Activated CD4-positive, CD25-positive, alpha-beta regulatory T cell treated with anti-CD3 and anti-CD28 coated beads, Interleukin-2, amount 50 U/mL, for 16 hours (primary cell): ENCODE results near the gene NLRP9.

Experiments used
- DNase-seq: peaks from one replicate; pipeline ENCODE4 v3.0.0-alpha.2; 2020; ENCODE audit warnings: low read depth, low spot score

NLRP9 gene

DNA sequence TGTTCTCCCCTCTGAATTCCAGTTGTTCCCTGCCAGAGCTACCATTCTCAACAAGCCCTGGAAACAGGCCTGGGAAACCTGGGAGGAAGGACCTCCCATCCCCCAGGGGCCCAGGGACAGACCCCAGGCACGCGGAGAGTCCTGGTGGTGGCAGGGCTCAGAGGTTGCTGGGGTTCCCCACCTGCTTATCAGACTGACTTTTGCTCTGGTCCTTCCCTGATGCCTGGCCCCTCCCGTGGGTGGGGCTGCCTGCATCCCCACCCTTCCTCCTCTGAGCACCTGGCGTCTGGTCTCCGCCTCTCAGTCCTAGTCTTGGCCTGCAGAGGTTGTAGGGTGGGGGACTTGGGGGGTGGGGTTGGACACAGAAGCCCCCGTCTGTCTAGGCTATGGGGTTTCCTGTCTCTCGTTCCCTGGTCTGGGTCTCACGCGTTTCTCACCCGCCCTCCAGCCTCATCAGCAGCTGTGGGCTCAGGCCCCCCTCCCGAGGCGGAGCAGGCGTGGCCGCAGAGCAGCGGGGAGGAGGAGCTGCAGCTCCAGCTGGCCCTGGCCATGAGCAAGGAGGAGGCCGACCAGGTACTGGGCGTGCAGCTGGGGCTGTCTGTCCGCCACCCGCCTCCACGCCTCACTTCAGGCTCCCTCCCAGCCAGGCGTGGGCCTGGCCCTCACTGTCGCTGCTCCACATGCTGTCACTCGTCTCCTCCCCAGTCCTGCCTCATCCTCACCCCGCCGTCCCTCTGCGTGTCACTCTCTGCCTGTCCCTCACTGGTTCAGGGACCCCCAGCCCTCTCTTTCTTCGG lies 49.6 kb downstream of the NLRP9 start:
- no peak for DNase-seq

- DNase-seq, result no peak
These were observed 50.7 kb downstream of the NLRP9 start for GRCh38 chr19:55687281-55688201.

DNA sequence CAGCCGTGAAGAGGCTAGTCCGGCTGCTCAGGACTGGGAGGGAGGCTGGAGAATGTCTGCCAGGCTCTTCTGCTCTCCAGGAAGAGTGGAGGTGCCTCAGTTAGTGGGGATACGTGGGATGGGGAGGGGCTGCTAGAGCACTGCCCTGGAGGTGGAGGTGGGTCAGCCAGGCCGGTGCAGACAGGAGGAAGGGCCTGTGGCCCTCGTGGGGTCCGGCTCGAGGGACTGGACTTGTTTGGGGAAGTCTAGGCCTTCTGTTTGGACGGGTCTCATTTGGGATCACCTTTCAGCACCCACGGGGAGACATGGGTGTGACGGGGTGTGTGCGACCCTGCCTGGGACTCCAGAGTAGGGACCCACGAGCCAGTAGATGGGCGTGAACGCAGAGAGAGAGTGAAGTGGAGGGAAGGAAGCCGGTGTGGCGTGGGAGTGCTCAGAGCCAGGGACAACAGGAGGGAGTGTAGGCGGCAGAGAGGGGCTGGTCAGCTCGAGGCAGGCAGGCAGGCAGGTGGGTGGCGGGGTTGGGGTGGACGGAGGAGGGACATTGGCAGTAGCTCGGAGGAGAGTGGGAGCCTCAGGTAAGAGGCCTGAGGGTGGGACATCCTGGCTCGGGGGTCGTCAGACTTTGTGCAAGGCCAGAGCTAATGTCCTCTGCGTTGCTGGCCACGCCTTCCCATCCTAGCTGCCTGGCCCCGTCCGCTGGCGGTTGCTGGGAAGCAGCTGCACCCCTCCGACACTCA lies 51.7 kb downstream of the NLRP9 start:
- DNase-seq, result no peak

DNA sequence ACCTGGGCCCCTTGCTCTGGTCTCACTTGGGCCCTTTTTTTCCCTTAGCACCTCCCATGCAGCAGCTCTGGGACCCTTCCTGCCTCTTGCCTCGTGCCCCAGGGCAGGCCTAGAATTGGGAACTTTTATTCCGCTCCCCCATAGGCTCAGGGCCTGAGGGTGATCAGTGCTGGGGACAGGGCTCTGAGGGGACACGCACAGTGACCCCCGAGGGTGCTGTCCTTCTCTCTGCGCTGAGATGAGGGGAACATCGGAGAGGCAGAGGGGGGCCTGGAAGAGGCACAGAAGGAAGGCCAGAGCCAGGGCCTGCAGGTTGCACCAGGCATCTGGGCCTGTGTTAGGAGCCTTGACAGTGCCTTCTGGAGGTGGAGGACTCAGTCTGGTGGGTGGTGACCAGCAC lies 52.4 kb downstream of the NLRP9 start:
- no peak for DNase-seq

DNA sequence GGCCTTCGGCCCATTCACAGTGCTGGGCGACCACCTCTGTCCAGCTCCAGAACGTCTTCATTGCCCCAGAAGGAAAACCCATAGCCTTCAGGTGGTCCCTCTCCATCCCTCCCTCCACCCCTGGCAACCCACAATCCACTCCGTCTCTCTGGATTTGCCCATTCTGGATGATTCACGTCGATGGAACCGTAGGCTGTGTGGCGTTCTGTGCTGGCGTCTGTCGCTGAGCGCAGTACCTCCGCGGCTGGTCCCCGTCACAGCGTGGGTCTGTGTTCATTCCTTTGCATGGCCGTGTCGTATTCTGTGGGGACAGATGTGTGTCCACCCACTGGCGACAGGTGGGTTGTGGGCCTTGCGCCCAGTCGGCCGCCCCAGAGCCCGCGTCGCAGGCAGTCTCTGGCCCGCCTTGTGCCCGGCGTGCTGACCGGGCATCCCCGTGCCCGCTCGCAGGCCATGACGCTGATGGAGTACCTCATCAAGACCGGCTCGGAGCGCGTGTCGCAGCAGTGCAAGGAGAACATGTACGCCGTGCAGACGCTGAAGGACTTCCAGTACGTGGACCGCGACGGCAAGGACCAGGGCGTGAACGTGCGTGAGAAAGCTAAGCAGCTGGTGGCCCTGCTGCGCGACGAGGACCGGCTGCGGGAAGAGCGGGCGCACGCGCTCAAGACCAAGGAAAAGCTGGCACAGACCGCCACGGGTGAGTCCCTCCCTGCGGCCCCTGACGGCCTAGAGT lies 53.1 kb downstream of the NLRP9 start:
- DNase-seq, result no peak

DNA sequence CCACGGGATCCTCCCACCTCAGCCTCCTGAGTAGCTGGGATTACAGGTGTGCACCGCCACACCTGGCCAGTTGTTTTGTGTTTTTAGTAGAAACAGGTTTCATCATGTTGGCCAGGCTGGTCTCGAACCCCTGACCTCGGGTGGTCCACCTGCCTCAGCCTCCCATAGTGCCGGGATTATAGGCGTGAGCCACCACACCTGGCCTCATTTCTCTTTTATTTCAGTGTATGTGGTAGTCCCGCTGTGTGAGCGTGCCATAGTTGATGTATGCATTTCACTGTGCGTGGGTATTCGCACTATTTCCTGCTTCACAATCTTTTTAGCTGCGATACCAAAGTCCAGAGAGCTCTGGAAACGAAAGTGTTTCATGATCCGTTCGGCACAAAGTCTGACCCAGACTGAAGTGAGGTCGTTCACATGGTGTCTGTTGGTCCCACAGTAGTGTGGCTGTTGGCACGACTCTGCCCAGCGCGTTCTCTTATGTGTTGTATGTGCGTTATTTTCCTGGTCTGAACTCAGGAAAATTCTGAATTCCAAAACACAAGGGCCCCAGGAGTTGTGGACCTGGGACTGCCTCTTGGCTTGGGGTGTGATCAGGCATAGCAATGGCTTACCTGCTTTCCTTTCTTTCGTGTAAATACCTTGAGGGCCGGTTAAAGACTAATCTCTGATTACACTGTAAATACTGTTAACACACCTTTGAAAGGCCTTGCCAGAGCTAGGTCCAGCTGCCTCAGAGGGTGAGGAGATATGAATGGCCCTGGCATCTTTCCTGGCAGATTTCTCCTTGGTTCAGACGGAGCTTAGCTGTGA lies 54.5 kb downstream of the NLRP9 start:
- DNase-seq, result no peak

GRCh38 chr19:55681131-55682092 lies 56.8 kb downstream of the NLRP9 start:
- DNase-seq, result no peak

DNA sequence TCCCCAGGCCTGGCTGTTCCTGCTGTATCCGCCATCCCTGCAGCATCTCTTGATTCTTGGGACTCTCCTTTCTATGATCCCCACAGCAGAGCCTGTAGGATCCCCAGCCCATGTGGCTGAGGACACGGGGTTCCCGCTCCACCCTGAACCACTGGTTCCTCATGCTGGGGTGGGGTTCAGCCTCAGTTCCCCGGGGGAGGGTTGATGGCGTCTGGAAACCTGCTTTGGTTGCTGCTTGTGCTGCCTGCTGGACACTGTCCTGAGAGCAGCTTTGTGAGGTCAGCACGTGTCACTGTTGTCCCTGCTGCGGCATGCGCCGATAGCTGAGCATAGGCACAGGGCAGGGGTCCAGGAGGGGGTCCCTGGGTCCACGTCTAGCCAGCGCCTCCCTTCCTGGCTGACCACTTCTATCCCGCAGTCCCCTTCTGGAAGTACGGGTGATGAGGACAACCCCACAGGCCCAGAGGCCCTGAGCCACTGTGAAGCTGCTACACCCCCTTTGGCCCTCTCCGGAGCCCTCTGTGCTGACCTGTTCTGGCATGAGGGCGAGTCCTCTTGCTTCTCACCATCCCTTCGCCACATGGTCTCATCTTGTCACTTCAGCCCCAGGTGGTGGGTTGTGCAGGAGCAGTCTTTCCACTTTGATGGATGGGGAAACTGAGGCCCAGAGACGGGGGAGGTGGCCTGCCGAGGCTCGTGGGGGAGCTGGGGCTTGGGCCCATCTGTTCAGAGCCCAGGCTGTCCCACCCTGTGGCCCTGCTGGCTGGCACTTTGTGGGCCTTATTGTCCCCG lies 57.7 kb downstream of the NLRP9 start:
- DNase-seq, result no peak

DNA sequence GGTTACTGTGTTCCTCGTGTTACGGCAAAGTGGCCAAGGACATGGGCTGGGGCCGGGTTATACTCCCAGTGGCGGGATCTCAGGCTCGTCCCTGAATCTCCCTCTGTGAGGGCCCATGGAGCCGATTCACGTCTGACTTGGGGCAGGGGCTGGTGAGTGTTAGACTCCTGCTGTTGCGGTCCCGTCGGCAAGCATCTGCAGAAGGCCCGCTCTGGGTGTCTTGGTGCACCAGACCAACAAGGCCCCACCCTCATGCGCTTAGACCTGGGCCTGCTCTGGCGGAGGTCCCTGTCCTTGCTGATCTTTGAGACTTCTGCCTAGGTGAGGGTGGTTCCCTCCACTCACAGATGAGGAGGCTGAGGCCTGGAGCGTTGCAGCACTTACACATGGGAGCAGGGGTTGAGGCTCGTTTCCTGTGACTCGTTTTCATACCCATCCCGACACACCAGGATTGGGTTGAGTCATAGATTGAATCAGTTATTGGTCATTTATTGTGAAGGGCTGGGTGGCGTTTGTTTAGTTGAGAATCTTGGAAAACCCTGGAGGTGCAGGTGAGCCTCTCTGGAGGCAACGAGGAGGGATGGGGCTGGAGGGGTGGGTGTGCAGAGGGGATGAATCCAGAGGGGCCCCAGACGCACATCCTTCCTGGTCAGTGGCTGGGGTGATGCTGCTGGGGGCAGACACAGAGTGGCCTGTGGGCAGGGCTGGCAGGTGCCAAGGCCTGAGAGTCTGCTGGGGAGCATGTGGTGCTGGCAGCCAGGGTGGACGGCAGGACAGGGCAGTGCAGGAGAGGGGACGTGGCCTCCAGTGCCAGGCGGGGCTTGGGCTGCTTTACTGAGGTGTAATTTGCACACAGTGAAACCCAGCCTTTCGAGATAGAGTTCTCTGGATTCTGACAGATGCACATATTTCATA lies 58.6 kb downstream of the NLRP9 start:
- DNase-seq, result no peak

GRCh38 chr19:55678121-55678671 lies 60.0 kb downstream of the NLRP9 start:
- no peak for DNase-seq

DNA sequence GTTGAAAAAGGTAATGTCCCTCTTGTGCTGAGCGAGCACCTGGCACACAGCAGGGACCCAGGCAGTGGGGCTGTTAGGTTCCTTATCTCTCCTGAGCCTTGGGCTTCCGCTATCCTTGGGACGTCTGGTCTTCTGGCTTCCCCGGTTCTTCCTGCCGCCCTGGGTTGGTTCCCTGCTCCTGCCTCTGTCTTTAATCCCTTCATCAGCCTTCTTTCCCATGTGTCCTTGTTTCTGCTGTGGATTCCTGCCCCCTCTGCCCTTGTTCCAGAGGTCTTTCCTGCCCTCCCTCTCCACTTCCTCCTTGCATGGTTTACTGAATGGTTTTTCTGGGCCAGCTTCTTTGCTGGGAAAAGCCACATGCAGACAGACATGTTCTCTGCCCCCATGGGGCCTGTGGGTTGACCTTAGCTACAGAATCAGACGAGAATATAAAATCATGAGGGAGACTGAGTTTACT lies 60.6 kb downstream of the NLRP9 start:
- no peak for DNase-seq

- DNase-seq, result no peak
These were observed 61.2 kb downstream of the NLRP9 start for GRCh38 chr19:55676889-55677505.

DNA sequence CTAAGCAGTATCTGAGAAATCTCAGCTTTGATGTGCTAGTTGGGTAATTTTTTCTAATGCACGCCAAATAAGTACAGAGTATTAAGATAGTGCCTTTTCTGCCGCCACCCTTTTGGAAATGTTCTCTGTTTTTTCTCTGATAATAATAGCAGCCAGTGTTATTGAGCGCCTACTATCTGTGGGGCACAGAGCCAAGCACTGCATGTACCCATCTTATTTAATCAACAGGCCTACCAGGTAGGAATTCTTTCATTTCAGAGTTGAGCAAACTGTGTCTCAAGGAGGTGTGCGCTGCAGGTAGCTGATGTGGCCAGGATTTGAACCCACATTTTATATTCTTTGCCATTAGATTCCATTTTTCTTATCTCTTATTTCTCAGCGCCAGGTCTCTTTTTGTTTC lies 61.8 kb downstream of the NLRP9 start:
- no peak for DNase-seq

GRCh38 chr19:55675661-55676354 lies 62.4 kb downstream of the NLRP9 start:
- DNase-seq, result no peak

DNA sequence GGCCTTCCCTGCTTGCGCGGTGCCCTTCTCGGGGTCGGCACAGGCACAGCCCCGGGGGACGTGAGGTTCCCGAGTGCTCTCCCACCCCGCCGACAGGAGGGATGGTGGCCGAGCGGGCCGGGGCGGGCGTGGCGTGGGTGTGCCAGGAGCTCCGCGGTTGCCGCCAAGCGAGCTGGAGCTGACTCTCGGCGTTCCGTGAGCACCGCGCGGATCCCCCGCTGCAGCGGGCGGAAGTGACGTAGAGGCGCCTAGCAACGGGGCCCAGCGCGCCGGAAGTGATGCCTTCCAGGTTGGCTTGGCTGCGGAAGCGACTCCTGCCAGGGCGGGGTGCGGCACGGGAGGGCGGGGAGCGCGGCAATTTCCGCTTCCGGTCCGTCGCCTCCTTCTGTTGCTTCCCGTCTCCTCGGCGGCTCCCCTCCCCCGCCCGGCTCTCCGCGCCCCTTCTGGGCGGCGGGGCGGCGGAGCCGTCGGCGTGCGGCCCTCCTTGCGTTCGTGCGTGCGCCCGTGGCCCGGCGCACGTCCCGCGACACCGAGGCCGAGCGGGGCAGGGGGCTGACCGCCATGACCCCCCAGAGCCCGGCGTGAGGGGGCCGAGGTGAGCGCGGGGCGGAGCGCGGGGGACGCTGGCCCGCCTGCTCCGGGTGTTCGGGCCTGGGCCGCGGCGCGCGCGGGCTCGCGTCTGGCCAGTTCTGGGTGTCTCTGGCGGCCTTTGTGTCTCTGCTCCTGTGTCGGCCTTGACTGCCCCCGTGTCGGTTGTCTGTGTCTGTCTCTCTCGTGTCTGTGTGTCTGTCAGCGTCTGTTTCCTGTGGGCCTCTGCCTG lies 63.2 kb downstream of the NLRP9 start, which contains the start of gene EPN1:
EPN1 (plus strand) TSS at position 386 of the 820 bp plus-strand sequence. CDS start 3,402 bp downstream, outside the sequence.
- DNase-seq, result peak; percentile 96
